Progenitor cell of endocrine pancreas (in vitro differentiated cells): ENCODE data around the gene SSBP2. TPM values are rescaled to one million over a fixed set of nuclear protein-coding genes. Genes with fewer than 3 reads are reported as not detected.

ENCODE experiments used
- DNase-seq: peaks from one replicate; pipeline ENCODE4 v3.0.0; 2021; ENCODE audit warnings: low spot score; ENCODE audit not compliant: unreplicated experiment
- H3K27ac Mint-ChIP-seq: 2 replicates; pipeline ENCODE4 v1.8.0; 2021; ENCODE audit warnings: mild to moderate bottlenecking, moderate library complexity, mixed read lengths
- H3K27me3 Mint-ChIP-seq: 2 replicates; pipeline ENCODE4 v1.8.0; 2021; ENCODE audit warnings: mixed read lengths
- H3K36me3 Mint-ChIP-seq: 2 replicates; pipeline ENCODE4 v1.8.0; 2022; ENCODE audit warnings: mixed read lengths; ENCODE audit not compliant: insufficient read depth
- H3K4me1 Mint-ChIP-seq: 2 replicates; pipeline ENCODE4 v1.8.0; 2021; ENCODE audit warnings: low read depth, mixed read lengths
- H3K4me3 Mint-ChIP-seq: 2 replicates; pipeline ENCODE4 v1.8.0; 2021; ENCODE audit warnings: low read depth, mild to moderate bottlenecking, moderate library complexity, mixed read lengths
- H3K9me3 Mint-ChIP-seq: 2 replicates; pipeline ENCODE4 v1.8.0; 2021; ENCODE audit warnings: low read depth, mixed read lengths
- total RNA-seq: library from RNA; stranded (reverse); gene quantifications from 2 replicates; pipeline ENCODE4 v1.2.1, GENCODE V29; 2021
- TF ChIP-seq, protein P1 (sequence below): fragments of 200-600 bp; sonication (generic); IDR thresholded peaks from one replicate; pipeline ENCODE4 v1.5.0; 2021; ENCODE audit warnings: antibody characterized with exemption, mild to moderate bottlenecking; ENCODE audit not compliant: unreplicated experiment

The SSBP2 gene
- total RNA-seq, 1 donor from 2014 or later = 66.6 TPM

DNA sequence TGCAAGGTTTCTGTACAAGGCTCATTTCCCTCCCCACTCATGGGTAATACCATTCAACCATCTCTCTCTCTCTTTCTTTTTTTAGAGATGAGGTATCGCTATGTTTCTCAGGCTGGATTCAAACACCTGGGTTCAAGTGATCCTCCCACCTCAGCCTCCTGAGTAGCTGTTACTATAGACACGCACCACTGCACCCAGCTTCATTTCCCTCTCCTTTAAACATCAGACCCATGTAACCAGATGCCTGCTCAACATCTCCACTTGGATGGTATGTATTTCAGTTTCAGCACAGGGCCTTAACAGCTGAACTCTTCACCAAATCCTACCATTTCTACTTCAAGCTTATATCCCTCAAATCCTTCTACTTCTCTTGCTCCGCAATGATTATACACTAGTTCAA, 117.4 kb downstream of the SSBP2 start:
- no peak overlapping the region for H3K4me3 Mint-ChIP-seq
- TF ChIP-seq, protein P1, sequence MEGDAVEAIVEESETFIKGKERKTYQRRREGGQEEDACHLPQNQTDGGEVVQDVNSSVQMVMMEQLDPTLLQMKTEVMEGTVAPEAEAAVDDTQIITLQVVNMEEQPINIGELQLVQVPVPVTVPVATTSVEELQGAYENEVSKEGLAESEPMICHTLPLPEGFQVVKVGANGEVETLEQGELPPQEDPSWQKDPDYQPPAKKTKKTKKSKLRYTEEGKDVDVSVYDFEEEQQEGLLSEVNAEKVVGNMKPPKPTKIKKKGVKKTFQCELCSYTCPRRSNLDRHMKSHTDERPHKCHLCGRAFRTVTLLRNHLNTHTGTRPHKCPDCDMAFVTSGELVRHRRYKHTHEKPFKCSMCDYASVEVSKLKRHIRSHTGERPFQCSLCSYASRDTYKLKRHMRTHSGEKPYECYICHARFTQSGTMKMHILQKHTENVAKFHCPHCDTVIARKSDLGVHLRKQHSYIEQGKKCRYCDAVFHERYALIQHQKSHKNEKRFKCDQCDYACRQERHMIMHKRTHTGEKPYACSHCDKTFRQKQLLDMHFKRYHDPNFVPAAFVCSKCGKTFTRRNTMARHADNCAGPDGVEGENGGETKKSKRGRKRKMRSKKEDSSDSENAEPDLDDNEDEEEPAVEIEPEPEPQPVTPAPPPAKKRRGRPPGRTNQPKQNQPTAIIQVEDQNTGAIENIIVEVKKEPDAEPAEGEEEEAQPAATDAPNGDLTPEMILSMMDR = no peak
- no peaks in the 10 kb centered on the region for H3K4me1 Mint-ChIP-seq
- no peak overlapping the region for H3K27ac Mint-ChIP-seq
- peaks cover 4% of the 10 kb centered on the region for H3K36me3 Mint-ChIP-seq
- H3K27me3 Mint-ChIP-seq = no peaks in the 10 kb centered on the region
- DNase-seq = no peak
- H3K9me3 Mint-ChIP-seq = no peaks in the 10 kb centered on the region

DNA sequence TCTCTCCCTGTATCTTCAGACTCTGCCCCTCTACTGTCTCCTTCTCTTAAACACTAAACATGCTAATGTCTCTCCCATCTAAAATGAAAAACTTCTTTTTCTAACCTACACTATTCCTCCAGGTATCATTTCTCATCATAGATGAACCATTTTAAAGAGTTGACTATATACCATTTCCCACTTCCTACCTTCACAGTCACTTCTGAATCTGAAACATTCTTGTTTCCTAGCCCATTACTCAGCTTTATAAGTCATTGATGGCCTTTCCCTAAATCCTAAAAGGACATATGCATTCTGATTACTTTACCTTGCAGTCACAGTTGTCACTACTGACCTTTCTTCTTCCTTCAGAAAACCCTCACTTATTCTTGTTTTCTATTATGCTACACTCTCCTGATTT, 118.2 kb downstream of the SSBP2 start:
- no peaks in the 10 kb centered on the region for H3K4me1 Mint-ChIP-seq
- no peak for DNase-seq
- H3K36me3 Mint-ChIP-seq = peaks cover 9% of the 10 kb centered on the region
- no peak overlapping the region for H3K4me3 Mint-ChIP-seq
- H3K9me3 Mint-ChIP-seq = no peaks in the 10 kb centered on the region
- no peaks in the 10 kb centered on the region for H3K27me3 Mint-ChIP-seq
- H3K27ac Mint-ChIP-seq = no peak overlapping the region
- TF ChIP-seq, protein P1 = no peak

DNA sequence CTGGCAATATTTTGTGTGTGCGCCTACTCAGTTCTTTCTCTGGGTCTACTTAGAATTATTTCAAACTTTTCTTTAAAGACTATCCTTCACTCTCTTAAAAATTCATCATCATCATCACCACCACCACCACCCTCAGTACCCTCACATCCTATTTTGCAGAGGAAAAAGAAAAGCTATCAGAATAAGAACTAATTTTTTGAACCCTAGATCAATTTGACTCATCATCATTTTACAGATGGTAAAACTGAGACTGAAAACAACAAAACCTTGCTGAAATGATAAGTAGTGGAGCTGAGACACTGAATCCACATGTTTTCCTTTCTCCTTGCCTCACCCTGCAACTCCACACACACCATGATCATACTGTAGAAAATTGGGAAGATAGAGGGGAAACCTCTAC, 119.3 kb downstream of the SSBP2 start:
- no peak overlapping the region for H3K27ac Mint-ChIP-seq
- H3K4me3 Mint-ChIP-seq = no peak overlapping the region

DNA sequence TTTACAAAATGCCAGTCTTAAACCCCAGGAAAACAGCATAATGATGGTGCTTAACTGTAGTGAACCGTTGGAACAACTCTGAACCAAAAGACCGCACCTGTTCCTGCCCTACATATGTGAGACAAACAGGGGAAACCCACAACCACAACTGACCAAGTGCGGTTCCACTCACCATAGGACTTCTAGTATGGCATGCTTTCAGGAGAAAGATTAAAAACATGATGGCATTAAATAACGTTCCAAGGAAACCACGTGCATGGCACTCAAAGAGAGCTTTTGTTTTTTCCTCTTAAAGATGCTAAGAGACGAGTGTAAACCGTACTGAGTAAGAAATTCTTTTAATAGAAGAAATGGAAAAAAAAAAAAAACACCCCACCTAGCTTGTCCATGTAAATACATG, 119.8 kb downstream of the SSBP2 start:
- Mint-ChIP-seq H3K27ac (no peak overlapping the region), H3K4me3 (no peak overlapping the region), H3K27me3 (no peaks in the 10 kb centered on the region), H3K9me3 (no peaks in the 10 kb centered on the region), H3K36me3 (peaks cover 9% of the 10 kb centered on the region), H3K4me1 (peaks cover 10% of the 10 kb centered on the region)
- DNase-seq = no peak
- TF ChIP-seq, protein P1 = no peak

More for the DNA sequence above, 119.3 kb downstream of the SSBP2 start:
- H3K27me3 Mint-ChIP-seq = no peaks in the 10 kb centered on the region
- H3K4me1 Mint-ChIP-seq = peaks cover 5% of the 10 kb centered on the region
- no peak for DNase-seq
- no peaks in the 10 kb centered on the region for H3K9me3 Mint-ChIP-seq
- TF ChIP-seq, protein P1 = no peak
- peaks cover 9% of the 10 kb centered on the region for H3K36me3 Mint-ChIP-seq

DNA sequence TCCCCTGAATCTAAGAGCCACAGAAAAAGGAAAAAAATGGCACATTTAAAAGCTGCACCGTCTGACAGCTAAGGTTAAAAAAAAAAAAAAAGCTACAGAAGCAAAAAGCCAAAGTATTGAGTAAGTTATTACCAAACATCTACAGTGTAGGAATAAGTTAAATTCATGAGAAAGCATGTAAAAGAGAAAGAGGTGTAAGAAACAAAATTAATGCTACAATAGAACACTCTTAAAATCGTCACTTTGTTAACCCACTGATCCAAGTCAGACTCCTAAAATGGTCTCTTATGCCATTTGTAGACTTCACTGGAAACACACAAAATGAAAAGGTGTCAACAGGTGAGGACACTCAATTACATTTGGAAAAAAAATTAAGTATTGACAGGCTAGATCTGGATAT, 120.2 kb downstream of the SSBP2 start:
- TF ChIP-seq, protein P1 = no peak
- no peak for DNase-seq
- peaks cover 9% of the 10 kb centered on the region for H3K36me3 Mint-ChIP-seq
- peaks cover 10% of the 10 kb centered on the region for H3K4me1 Mint-ChIP-seq
- H3K9me3 Mint-ChIP-seq = no peaks in the 10 kb centered on the region
- H3K27ac Mint-ChIP-seq = no peak overlapping the region
- no peak overlapping the region for H3K4me3 Mint-ChIP-seq
- H3K27me3 Mint-ChIP-seq = no peaks in the 10 kb centered on the region
